SK-N-MC (cell line): Measurements from ENCODE around the gene HOXA1.

Source experiments
- EZH2 ChIP-seq: fragments of 200-600 bp; sonication (generic); IDR thresholded peaks from one replicate; pipeline ENCODE4 v1.6.1; 2017; ENCODE audit warnings: antibody characterized with exemption
- FOXP2 ChIP-seq: optimal IDR thresholded peaks from 2 replicates; pipeline ENCODE3; 2011; ENCODE audit warnings: mild to moderate bottlenecking, moderate library complexity; ENCODE audit not compliant: insufficient read depth; ENCODE audit errors: extremely low read length, control extremely low read depth
- POLR2AphosphoS5 ChIP-seq: IDR thresholded peaks from 2 replicates; pipeline ENCODE4 v1.6.1; 2012; ENCODE audit warnings: mild to moderate bottlenecking, low read depth, low read length, borderline replicate concordance

- TF ChIP-seq EZH2 (no peak), POLR2AphosphoS5 (no peak), FOXP2 (no peak)
Measured at GRCh38 chr7:27097686-27098577, 2.1 kb upstream of the HOXA1 start.
